ENCODE results near the gene TAOK1. TPM values are rescaled to one million over a fixed set of nuclear protein-coding genes. Genes with fewer than 3 reads are reported as not detected.

Gene TAOK1
- total and polyA plus RNA-seq, 4 donors = 4.3 to 20.5 (median 12.6) TPM

DNA sequence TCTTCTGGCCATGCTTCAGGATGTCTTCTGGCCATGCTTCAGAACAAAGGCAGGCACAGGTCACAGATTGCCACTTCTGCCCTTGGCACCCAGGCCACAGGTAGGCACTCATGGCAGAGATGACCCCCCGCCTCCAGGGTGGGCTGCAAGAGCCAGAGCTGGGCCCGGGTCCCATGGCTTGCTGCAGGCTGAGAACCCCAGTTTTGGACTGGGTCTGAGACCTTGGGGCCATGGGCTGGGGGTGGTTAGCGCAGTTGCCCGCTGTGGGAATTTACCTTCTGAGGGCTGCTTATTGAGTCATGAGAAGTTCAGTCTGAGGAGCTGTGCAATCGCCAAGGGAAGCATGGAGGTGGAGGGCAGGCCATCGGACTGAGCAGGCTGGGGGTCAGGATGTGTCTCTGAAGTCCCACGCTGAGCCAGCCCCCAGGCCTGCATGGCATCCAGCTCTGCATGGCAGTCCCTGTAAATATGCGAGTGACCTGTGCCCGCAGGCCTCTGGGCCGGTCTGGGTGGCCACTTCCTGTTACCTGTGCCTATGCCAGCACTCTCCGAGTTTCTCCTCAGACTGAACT lies 204.4 kb downstream of the TAOK1 start:
- no peak for TF ChIP-seq HNF4A (conservative IDR thresholded peaks at IDR 0.05)
- no peak for TF ChIP-seq FOXA1 (IDR thresholded peaks at IDR 0.05)
- TF ChIP-seq, protein P1, sequence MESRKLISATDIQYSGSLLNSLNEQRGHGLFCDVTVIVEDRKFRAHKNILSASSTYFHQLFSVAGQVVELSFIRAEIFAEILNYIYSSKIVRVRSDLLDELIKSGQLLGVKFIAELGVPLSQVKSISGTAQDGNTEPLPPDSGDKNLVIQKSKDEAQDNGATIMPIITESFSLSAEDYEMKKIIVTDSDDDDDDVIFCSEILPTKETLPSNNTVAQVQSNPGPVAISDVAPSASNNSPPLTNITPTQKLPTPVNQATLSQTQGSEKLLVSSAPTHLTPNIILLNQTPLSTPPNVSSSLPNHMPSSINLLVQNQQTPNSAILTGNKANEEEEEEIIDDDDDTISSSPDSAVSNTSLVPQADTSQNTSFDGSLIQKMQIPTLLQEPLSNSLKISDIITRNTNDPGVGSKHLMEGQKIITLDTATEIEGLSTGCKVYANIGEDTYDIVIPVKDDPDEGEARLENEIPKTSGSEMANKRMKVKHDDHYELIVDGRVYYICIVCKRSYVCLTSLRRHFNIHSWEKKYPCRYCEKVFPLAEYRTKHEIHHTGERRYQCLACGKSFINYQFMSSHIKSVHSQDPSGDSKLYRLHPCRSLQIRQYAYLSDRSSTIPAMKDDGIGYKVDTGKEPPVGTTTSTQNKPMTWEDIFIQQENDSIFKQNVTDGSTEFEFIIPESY (IDR thresholded peaks at IDR 0.05) = no peak
- TF ChIP-seq, protein P2, sequence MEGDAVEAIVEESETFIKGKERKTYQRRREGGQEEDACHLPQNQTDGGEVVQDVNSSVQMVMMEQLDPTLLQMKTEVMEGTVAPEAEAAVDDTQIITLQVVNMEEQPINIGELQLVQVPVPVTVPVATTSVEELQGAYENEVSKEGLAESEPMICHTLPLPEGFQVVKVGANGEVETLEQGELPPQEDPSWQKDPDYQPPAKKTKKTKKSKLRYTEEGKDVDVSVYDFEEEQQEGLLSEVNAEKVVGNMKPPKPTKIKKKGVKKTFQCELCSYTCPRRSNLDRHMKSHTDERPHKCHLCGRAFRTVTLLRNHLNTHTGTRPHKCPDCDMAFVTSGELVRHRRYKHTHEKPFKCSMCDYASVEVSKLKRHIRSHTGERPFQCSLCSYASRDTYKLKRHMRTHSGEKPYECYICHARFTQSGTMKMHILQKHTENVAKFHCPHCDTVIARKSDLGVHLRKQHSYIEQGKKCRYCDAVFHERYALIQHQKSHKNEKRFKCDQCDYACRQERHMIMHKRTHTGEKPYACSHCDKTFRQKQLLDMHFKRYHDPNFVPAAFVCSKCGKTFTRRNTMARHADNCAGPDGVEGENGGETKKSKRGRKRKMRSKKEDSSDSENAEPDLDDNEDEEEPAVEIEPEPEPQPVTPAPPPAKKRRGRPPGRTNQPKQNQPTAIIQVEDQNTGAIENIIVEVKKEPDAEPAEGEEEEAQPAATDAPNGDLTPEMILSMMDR (IDR thresholded peaks at IDR 0.05; ENCODE audit: low read depth, low read length, missing input control) = no peak
- TF ChIP-seq SP1 (IDR thresholded peaks at IDR 0.05) = no peak
- TF ChIP-seq GABPA (IDR thresholded peaks at IDR 0.05 in 1 of 2, conservative IDR thresholded peaks at IDR 0.05 in 1 of 2) = no peak
- TF ChIP-seq FOXA2 (IDR thresholded peaks at IDR 0.05) = no peak
- TF ChIP-seq RXRA (IDR thresholded peaks at IDR 0.05) = no peak
- TF ChIP-seq, protein P3, sequence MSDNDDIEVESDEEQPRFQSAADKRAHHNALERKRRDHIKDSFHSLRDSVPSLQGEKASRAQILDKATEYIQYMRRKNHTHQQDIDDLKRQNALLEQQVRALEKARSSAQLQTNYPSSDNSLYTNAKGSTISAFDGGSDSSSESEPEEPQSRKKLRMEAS (IDR thresholded peaks at IDR 0.05) = no peak
- no peak for TF ChIP-seq EGR1 (IDR thresholded peaks at IDR 0.05; ENCODE audit: low read depth in 2 of 2)
- TF ChIP-seq YY1 (IDR thresholded peaks at IDR 0.05) = no peak
- TF ChIP-seq, protein P4, sequence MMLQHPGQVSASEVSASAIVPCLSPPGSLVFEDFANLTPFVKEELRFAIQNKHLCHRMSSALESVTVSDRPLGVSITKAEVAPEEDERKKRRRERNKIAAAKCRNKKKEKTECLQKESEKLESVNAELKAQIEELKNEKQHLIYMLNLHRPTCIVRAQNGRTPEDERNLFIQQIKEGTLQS (IDR thresholded peaks at IDR 0.05) = no peak
- no peak for TF ChIP-seq NR2F2 (IDR thresholded peaks at IDR 0.05)
- TF ChIP-seq, protein P5, sequence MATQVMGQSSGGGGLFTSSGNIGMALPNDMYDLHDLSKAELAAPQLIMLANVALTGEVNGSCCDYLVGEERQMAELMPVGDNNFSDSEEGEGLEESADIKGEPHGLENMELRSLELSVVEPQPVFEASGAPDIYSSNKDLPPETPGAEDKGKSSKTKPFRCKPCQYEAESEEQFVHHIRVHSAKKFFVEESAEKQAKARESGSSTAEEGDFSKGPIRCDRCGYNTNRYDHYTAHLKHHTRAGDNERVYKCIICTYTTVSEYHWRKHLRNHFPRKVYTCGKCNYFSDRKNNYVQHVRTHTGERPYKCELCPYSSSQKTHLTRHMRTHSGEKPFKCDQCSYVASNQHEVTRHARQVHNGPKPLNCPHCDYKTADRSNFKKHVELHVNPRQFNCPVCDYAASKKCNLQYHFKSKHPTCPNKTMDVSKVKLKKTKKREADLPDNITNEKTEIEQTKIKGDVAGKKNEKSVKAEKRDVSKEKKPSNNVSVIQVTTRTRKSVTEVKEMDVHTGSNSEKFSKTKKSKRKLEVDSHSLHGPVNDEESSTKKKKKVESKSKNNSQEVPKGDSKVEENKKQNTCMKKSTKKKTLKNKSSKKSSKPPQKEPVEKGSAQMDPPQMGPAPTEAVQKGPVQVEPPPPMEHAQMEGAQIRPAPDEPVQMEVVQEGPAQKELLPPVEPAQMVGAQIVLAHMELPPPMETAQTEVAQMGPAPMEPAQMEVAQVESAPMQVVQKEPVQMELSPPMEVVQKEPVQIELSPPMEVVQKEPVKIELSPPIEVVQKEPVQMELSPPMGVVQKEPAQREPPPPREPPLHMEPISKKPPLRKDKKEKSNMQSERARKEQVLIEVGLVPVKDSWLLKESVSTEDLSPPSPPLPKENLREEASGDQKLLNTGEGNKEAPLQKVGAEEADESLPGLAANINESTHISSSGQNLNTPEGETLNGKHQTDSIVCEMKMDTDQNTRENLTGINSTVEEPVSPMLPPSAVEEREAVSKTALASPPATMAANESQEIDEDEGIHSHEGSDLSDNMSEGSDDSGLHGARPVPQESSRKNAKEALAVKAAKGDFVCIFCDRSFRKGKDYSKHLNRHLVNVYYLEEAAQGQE (IDR thresholded peaks at IDR 0.05) = no peak
- no peak for TF ChIP-seq TAF1 (conservative IDR thresholded peaks at IDR 0.05)
- no peak for TF ChIP-seq HNF4G (IDR thresholded peaks at IDR 0.05)
- no peak for TF ChIP-seq JUND (IDR thresholded peaks at IDR 0.05)
- no peak for TF ChIP-seq RAD21 (IDR thresholded peaks at IDR 0.05)
- Histone ChIP-seq H3K9ac (ENCODE audit: low read depth in 1 of 2, low read length in 2 of 2) (no peak overlapping the region), H3K9me3 (ENCODE audit: control insufficient read depth in 4 of 4, low read length in 3 of 4) (no peaks in the 10 kb centered on the region), H3K4me3 (ENCODE audit: low read depth in 1 of 3, low read length in 3 of 3) (no peak overlapping the region), H3K4me1 (ENCODE audit: control insufficient read depth in 4 of 4, insufficient read depth in 4 of 4, low read length in 3 of 4) (peaks cover 6 to 42% (median 32%) of the 10 kb centered on the region in 4 donors), H3K27me3 (ENCODE audit: control insufficient read depth in 4 of 4, insufficient read depth in 4 of 4, low read length in 3 of 4) (no peaks in the 10 kb centered on the region), H3K36me3 (ENCODE audit: control insufficient read depth in 4 of 4, insufficient read depth in 3 of 4, low read depth in 1 of 4, low read length in 3 of 4) (no peaks in the 10 kb centered on the region), H3K27ac (ENCODE audit: low read depth in 1 of 2, low read length in 2 of 2) (no peak overlapping the region)
- DNase-seq (ENCODE audit: low spot score) = no peak
- 84% methylated on average over 11 of the region's 11 CpGs for WGBS

Measured in liver (tissue), 9 donors.